ENCODE results near the gene GJD3.

GRCh38 chr17:40337351-40337750 is 27.2 kb downstream of the GJD3 start:
- no peak for TF ChIP-seq MAX (IDR thresholded peaks at IDR 0.05; ENCODE audit: insufficient read depth, insufficient read length)
- no peak for TF ChIP-seq JUN (IDR thresholded peaks at IDR 0.05; ENCODE audit: borderline replicate concordance, insufficient read depth, insufficient read length, low read depth)

All from endothelial cell of umbilical vein (primary cell).